Esophagus muscularis mucosa (tissue), 4 donors: ENCODE data around the gene KLF12. TPM values are rescaled to one million over a fixed set of nuclear protein-coding genes. Genes with fewer than 3 reads are reported as not detected.

Experiments used
- DNase-seq: peaks from one replicate; pipeline ENCODE4 v3.0.0-alpha.2; 2017; ENCODE audit errors: extremely low spot score
- H3K27ac ChIP-seq, 4 donors: fragments of 200-600 bp; sonication (generic); replicated peaks in 1 of 4; 1 replicate in 3 of 4; 2 replicates in 1 of 4; pipeline ENCODE4 v1.5.1; 2016 to 2019; ENCODE audit warnings: mild to moderate bottlenecking in 1 of 4
- H3K27me3 ChIP-seq, 4 donors: fragments of 200-600 bp; sonication (generic); one replicate each; pipeline versions ENCODE4 v1.5.1 to v1.6.0; 2016 to 2019
- H3K36me3 ChIP-seq, 4 donors: fragments of 200-600 bp; sonication (generic); one replicate each; pipeline ENCODE4 v1.5.1; 2016 to 2019
- H3K4me1 ChIP-seq, 4 donors: fragments of 200-600 bp; sonication (generic); one replicate each; pipeline ENCODE4 v1.5.1; 2016 to 2019
- H3K4me3 ChIP-seq, 4 donors: fragments of 200-600 bp; sonication (generic); 1 replicate in 2 of 4; 2 replicates in 2 of 4; pipeline ENCODE4 v1.5.1; 2016 to 2019; ENCODE audit warnings: mild to moderate bottlenecking in 4 of 4, moderate library complexity in 1 of 4
- H3K9me3 ChIP-seq, 4 donors: fragments of 200-600 bp; sonication (generic); 1 replicate in 3 of 4; 2 replicates in 1 of 4; pipeline ENCODE4 v1.5.1; 2016 to 2019
- CTCF ChIP-seq, 3 experiments: fragments of 200-600 bp in 2 of 3; fragments of 450-650 bp in 1 of 3; sonication (generic) in 2 of 3; IDR thresholded peaks; one replicate each; pipeline ENCODE4 v1.5.1; 2017 to 2019; ENCODE audit warnings: antibody characterized with exemption in 3 of 3, mild to moderate bottlenecking in 2 of 3, moderate library complexity in 1 of 3
- EP300 ChIP-seq: sonication (generic); formaldehyde crosslinking; IDR thresholded peaks from one replicate; pipeline ENCODE4 v1.6.1; 2017; ENCODE audit warnings: antibody characterized with exemption
- POLR2A ChIP-seq: fragments of 450-650 bp; IDR thresholded peaks from one replicate; pipeline ENCODE4 v1.6.1; 2017; ENCODE audit warnings: antibody characterized with exemption, moderate library complexity, mild to moderate bottlenecking, low read depth
- POLR2AphosphoS5 ChIP-seq, 2 donors: sonication (generic); formaldehyde crosslinking; IDR thresholded peaks; one replicate each; pipeline ENCODE4 v1.6.1; 2017; ENCODE audit warnings: antibody characterized with exemption in 2 of 2
- WGBS: methylation state at CpG from one replicate; pipeline ENCODE4 v1.1.5; 2018; 5-methylcytosine and 5-hydroxymethylcytosine counted together
- intact Hi-C: fragments of 100-400 bp; cut with DNase I; formaldehyde crosslinking; loops from one replicate; pipeline ENCODE4 v1.15.1; 2023
- total RNA-seq, 4 donors: library from RNA; depleted of rRNA; stranded (reverse); fragments of >200 nt; gene quantifications; one replicate each; pipeline versions ENCODE4 v1.1.0 to v1.2.1, GENCODE V29; 2016

The KLF12 gene
- total RNA-seq, 4 donors from 2014 or later: 13.8 to 20.7 (median 17.0) TPM

- Histone ChIP-seq H3K4me1 (no peaks in the 10 kb centered on the region), H3K27ac (no peak overlapping the region), H3K9me3 (no peaks in the 10 kb centered on the region), H3K36me3 (no peaks in the 10 kb centered on the region), H3K4me3 (no peak overlapping the region), H3K27me3 (no peaks in the 10 kb centered on the region)
- TF ChIP-seq CTCF (IDR thresholded peaks at IDR 0.05): no peak
- TF ChIP-seq POLR2AphosphoS5 (IDR thresholded peaks at IDR 0.05): no peak
- no peak for TF ChIP-seq EP300
- no peak for TF ChIP-seq POLR2A
- intact Hi-C loops: no loop called here
- 65% methylated on average over 3 of the region's 3 CpGs for WGBS
- no peak for DNase-seq
Observed at GRCh38 chr13:74158571-74159352, 24.6 kb upstream of the KLF12 start.

GRCh38 chr13:74158028-74158427, 23.8 kb upstream of the KLF12 start:
- no peak overlapping the region for H3K27ac ChIP-seq
- intact Hi-C loops: no loop called here
- no peaks in the 10 kb centered on the region for H3K9me3 ChIP-seq
- H3K4me3 ChIP-seq: no peak overlapping the region
- H3K4me1 ChIP-seq: no peaks in the 10 kb centered on the region
- WGBS: 58% methylated on average over 8 of the region's 8 CpGs
- no peaks in the 10 kb centered on the region for H3K27me3 ChIP-seq
- no peaks in the 10 kb centered on the region for H3K36me3 ChIP-seq
- TF ChIP-seq POLR2AphosphoS5 (IDR thresholded peaks at IDR 0.05) (no peak), EP300 (no peak), CTCF (IDR thresholded peaks at IDR 0.05) (no peak), POLR2A (no peak)
- no peak for DNase-seq

GRCh38 chr13:74154981-74155380, 20.8 kb upstream of the KLF12 start:
- no peaks in the 10 kb centered on the region for H3K9me3 ChIP-seq
- TF ChIP-seq POLR2AphosphoS5 (IDR thresholded peaks at IDR 0.05): no peak
- TF ChIP-seq POLR2A: no peak
- TF ChIP-seq EP300: no peak
- TF ChIP-seq CTCF (IDR thresholded peaks at IDR 0.05): no peak
- H3K4me3 ChIP-seq: no peak overlapping the region
- WGBS: 98% methylated on average over 3 of the region's 3 CpGs
- no peak overlapping the region for H3K27ac ChIP-seq
- no peaks in the 10 kb centered on the region for H3K36me3 ChIP-seq
- intact Hi-C loops: no loop called here
- DNase-seq: no peak
- H3K27me3 ChIP-seq: no peaks in the 10 kb centered on the region
- no peaks in the 10 kb centered on the region for H3K4me1 ChIP-seq

GRCh38 chr13:74153316-74153715, 19.1 kb upstream of the KLF12 start:
- H3K4me1 ChIP-seq: no peaks in the 10 kb centered on the region
- 42% methylated on average over 2 of the region's 2 CpGs for WGBS
- DNase-seq: no peak
- no peak overlapping the region for H3K27ac ChIP-seq
- intact Hi-C loops: no loop called here
- no peaks in the 10 kb centered on the region for H3K9me3 ChIP-seq
- no peak for TF ChIP-seq EP300
- no peak for TF ChIP-seq POLR2A
- no peak for TF ChIP-seq CTCF (IDR thresholded peaks at IDR 0.05)
- TF ChIP-seq POLR2AphosphoS5 (IDR thresholded peaks at IDR 0.05): no peak
- no peaks in the 10 kb centered on the region for H3K36me3 ChIP-seq
- H3K27me3 ChIP-seq: no peaks in the 10 kb centered on the region
- H3K4me3 ChIP-seq: no peak overlapping the region

GRCh38 chr13:74151859-74152258, 17.7 kb upstream of the KLF12 start:
- DNase-seq: no peak
- no peaks in the 10 kb centered on the region for H3K4me1 ChIP-seq
- intact Hi-C loops: no loop called here
- WGBS: 41% methylated on average over 3 of the region's 3 CpGs
- H3K36me3 ChIP-seq: no peaks in the 10 kb centered on the region
- TF ChIP-seq CTCF (IDR thresholded peaks at IDR 0.05) (no peak), EP300 (no peak), POLR2AphosphoS5 (IDR thresholded peaks at IDR 0.05) (no peak), POLR2A (no peak)
- H3K27me3 ChIP-seq: no peaks in the 10 kb centered on the region
- H3K27ac ChIP-seq: no peak overlapping the region
- no peak overlapping the region for H3K4me3 ChIP-seq
- no peaks in the 10 kb centered on the region for H3K9me3 ChIP-seq
